H9 (cell line): ENCODE data around the gene THBS1. TPM values are rescaled to one million over a fixed set of nuclear protein-coding genes. Genes with fewer than 3 reads are reported as not detected.

Experiments used
- DNase-seq: peaks from one replicate; pipeline ENCODE4 v3.0.0-alpha.2; 2017
- H2AFZ ChIP-seq: one replicate; pipeline ENCODE4 v1.6.1; 2013; ENCODE audit warnings: mild to moderate bottlenecking, low read length, control low read depth, moderate library complexity
- H2AK5ac ChIP-seq: 2 replicates; pipeline ENCODE4 v1.6.1; 2013; ENCODE audit warnings: low read length, control low read depth, mixed read lengths; ENCODE audit not compliant: insufficient read length
- H2BK120ac ChIP-seq: one replicate; pipeline ENCODE4 v1.6.1; 2013; ENCODE audit warnings: low read depth, mild to moderate bottlenecking, low read length, control low read depth, inconsistent platforms; ENCODE audit not compliant: poor library complexity, severe bottlenecking
- H2BK12ac ChIP-seq: 2 replicates; pipeline ENCODE4 v1.6.1; 2013; ENCODE audit warnings: low read length, control low read depth, mixed read lengths, low read depth; ENCODE audit not compliant: insufficient read length
- H2BK15ac ChIP-seq: 2 replicates; pipeline ENCODE4 v1.6.1; 2013; ENCODE audit warnings: low read depth, low read length, control low read depth
- H2BK20ac ChIP-seq: one replicate; pipeline ENCODE4 v1.6.1; 2013; ENCODE audit warnings: low read depth, mild to moderate bottlenecking, low read length, control low read depth, inconsistent platforms; ENCODE audit not compliant: poor library complexity, severe bottlenecking
- H2BK5ac ChIP-seq: 2 replicates; pipeline ENCODE4 v1.6.1; 2013; ENCODE audit warnings: low read length, control low read depth, mixed read lengths; ENCODE audit not compliant: insufficient read length
- H3K14ac ChIP-seq: 2 replicates; pipeline ENCODE4 v1.6.1; 2013; ENCODE audit warnings: low read length, control low read depth; ENCODE audit not compliant: insufficient read depth
- H3K18ac ChIP-seq: 2 replicates; pipeline ENCODE4 v1.6.1; 2013; ENCODE audit warnings: low read depth, mild to moderate bottlenecking, mixed read lengths, low read length, control low read depth; ENCODE audit not compliant: insufficient read length
- H3K23ac ChIP-seq: 2 replicates; pipeline ENCODE4 v1.6.1; 2013; ENCODE audit warnings: low read length, control low read depth, mixed read lengths, low read depth; ENCODE audit not compliant: insufficient read length
- H3K23me2 ChIP-seq: 2 replicates; pipeline ENCODE4 v1.6.1; 2013; ENCODE audit warnings: low read depth, mild to moderate bottlenecking, mixed read lengths, low read length, control low read depth; ENCODE audit not compliant: insufficient read length, poor library complexity, severe bottlenecking
- H3K27ac ChIP-seq: 2 replicates; pipeline ENCODE4 v1.5.1; 2013; ENCODE audit warnings: low read length, control low read depth, mixed read lengths, low read depth; ENCODE audit not compliant: insufficient read length
- H3K27me3 ChIP-seq: 2 replicates; pipeline ENCODE4 v1.6.1; 2013; ENCODE audit warnings: low read length, control low read depth, inconsistent platforms; ENCODE audit not compliant: insufficient read depth
- H3K4ac ChIP-seq: 2 replicates; pipeline ENCODE4 v1.6.1; 2013; ENCODE audit warnings: low read depth, mild to moderate bottlenecking, control low read depth, inconsistent platforms, low read length, moderate library complexity
- H3K4me1 ChIP-seq: 2 replicates; pipeline ENCODE4 v1.6.1; 2013; ENCODE audit warnings: low read length, control low read depth, inconsistent platforms; ENCODE audit not compliant: insufficient read depth
- H3K4me2 ChIP-seq: 2 replicates; pipeline ENCODE4 v1.6.1; 2013; ENCODE audit warnings: low read length, control low read depth, mixed read lengths; ENCODE audit not compliant: insufficient read length, insufficient read depth
- H3K56ac ChIP-seq: 2 replicates; pipeline ENCODE4 v1.6.1; 2013; ENCODE audit warnings: low read depth, mild to moderate bottlenecking, mixed read lengths, low read length, control low read depth; ENCODE audit not compliant: insufficient read length
- H3K79me1 ChIP-seq: 2 replicates; pipeline ENCODE4 v1.6.1; 2013; ENCODE audit warnings: low read depth, mild to moderate bottlenecking, moderate library complexity, low read length, control low read depth, inconsistent platforms; ENCODE audit not compliant: insufficient read depth, poor library complexity, severe bottlenecking
- H3K79me2 ChIP-seq: 2 replicates; pipeline ENCODE4 v1.6.1; 2013; ENCODE audit warnings: low read length, control low read depth, inconsistent platforms; ENCODE audit not compliant: insufficient read depth
- H3K9ac ChIP-seq: 2 replicates; pipeline ENCODE4 v1.6.1; 2013; ENCODE audit warnings: low read length, control low read depth, mixed read lengths; ENCODE audit not compliant: insufficient read length; ENCODE audit errors: extremely low read depth
- H3K9me3 ChIP-seq: one replicate; pipeline ENCODE4 v1.6.1; 2013; ENCODE audit warnings: low read depth, low read length, inconsistent platforms; ENCODE audit not compliant: control insufficient read depth
- H3T11ph ChIP-seq: one replicate; pipeline ENCODE4 v1.6.1; 2013; ENCODE audit warnings: mild to moderate bottlenecking, low read length, control low read depth, inconsistent platforms
- H4K20me1 ChIP-seq: one replicate; pipeline ENCODE4 v1.6.1; 2013; ENCODE audit not compliant: control insufficient read depth, insufficient read length, insufficient read depth
- H4K5ac ChIP-seq: 2 replicates; pipeline ENCODE4 v1.6.1; 2013; ENCODE audit warnings: low read depth, mild to moderate bottlenecking, mixed read lengths, low read length, control low read depth; ENCODE audit not compliant: insufficient read length
- H4K8ac ChIP-seq: replicated peaks from 2 replicates; pipeline ENCODE4 v1.6.1; 2013; ENCODE audit warnings: low read length, control low read depth, mixed read lengths, low read depth; ENCODE audit not compliant: insufficient read length
- H4K91ac ChIP-seq: 2 replicates; pipeline ENCODE4 v1.6.1; 2013; ENCODE audit warnings: low read depth, mild to moderate bottlenecking, moderate library complexity, mixed read lengths, low read length, control low read depth; ENCODE audit not compliant: insufficient read length
- H3K27ac Mint-ChIP-seq, 3 experiments: 2 replicates in 2 of 3; 3 replicates in 1 of 3; pipeline ENCODE4 v1.8.0; 2020 to 2021; ENCODE audit warnings: mixed read lengths in 3 of 3, mild to moderate bottlenecking in 1 of 3, moderate library complexity in 1 of 3
- H3K27me3 Mint-ChIP-seq: 2 replicates; pipeline ENCODE4 v1.8.0; 2021; ENCODE audit warnings: low read depth, mild to moderate bottlenecking, moderate library complexity, mixed read lengths
- H3K36me3 Mint-ChIP-seq, 3 experiments: 2 replicates in 2 of 3; 3 replicates in 1 of 3; pipeline ENCODE4 v1.8.0; 2020 to 2021; ENCODE audit warnings: low read depth in 3 of 3, mixed read lengths in 3 of 3; ENCODE audit not compliant: insufficient read depth in 1 of 3
- H3K4me1 Mint-ChIP-seq, 2 experiments: 2 replicates each; pipeline ENCODE4 v1.8.0; 2020; ENCODE audit warnings: mixed read lengths in 2 of 2
- H3K4me3 Mint-ChIP-seq, 2 experiments: 2 replicates in 1 of 2; 3 replicates in 1 of 2; pipeline ENCODE4 v1.8.0; 2020 to 2021; ENCODE audit warnings: mild to moderate bottlenecking in 2 of 2, mixed read lengths in 2 of 2, moderate library complexity in 1 of 2
- H3K9me3 Mint-ChIP-seq, 2 experiments: 2 replicates in 1 of 2; 3 replicates in 1 of 2; pipeline ENCODE4 v1.8.0; 2020; ENCODE audit warnings: mild to moderate bottlenecking in 2 of 2, mixed read lengths in 2 of 2, moderate library complexity in 1 of 2
- CTCF ChIP-seq: fragments of 200-600 bp; sonication (generic); conservative IDR thresholded peaks from 3 replicates; pipeline ENCODE4 v1.8.0; 2021; ENCODE audit warnings: antibody characterized with exemption, mild to moderate bottlenecking
- WGBS: extraction: QIAGEN DNeasy Blood & Tissue Kit; methylation state at CpG from one replicate; pipeline ENCODE4 v1.1.7; 2013; ENCODE audit warnings: missing lambda C conversion rate, low lambda C conversion rate, mixed read lengths; ENCODE audit not compliant: insufficient read length; ENCODE audit errors: extremely low coverage; 5-methylcytosine and 5-hydroxymethylcytosine counted together
- total RNA-seq: library from RNA; stranded (reverse); gene quantifications from 2 replicates; pipeline ENCODE4 v1.2.1, GENCODE V29; 2021

The THBS1 gene
- total RNA-seq, 1 experiment from 2014 or later: 72.1 TPM

GRCh38 chr15:39629371-39629770 lies 48.5 kb downstream of the THBS1 start:
- no peak for TF ChIP-seq CTCF
- Histone ChIP-seq H3K18ac (no peak overlapping the region), H3K79me1 (no peaks in the 10 kb centered on the region), H2BK5ac (no peak overlapping the region), H3K23ac (no peak overlapping the region), H4K8ac (no peak overlapping the region), H2BK120ac (no peak overlapping the region), H4K91ac (no peak overlapping the region), H3K9ac (no peak overlapping the region), H2BK20ac (no peak overlapping the region), H2AFZ (no peak overlapping the region), H3K56ac (no peak overlapping the region), H4K5ac (no peak overlapping the region), H2AK5ac (no peak overlapping the region), H4K20me1 (peaks cover 2% of the 10 kb centered on the region), H2BK12ac (no peak overlapping the region), H3T11ph (no peak overlapping the region), H3K23me2 (no peaks in the 10 kb centered on the region), H3K4me1 (no peaks in the 10 kb centered on the region), H3K14ac (no peak overlapping the region), H3K9me3 (no peaks in the 10 kb centered on the region), H3K4me2 (no peak overlapping the region), H3K27me3 (no peaks in the 10 kb centered on the region), H3K27ac (no peak overlapping the region), H2BK15ac (no peak overlapping the region), H3K4ac (no peak overlapping the region), H3K79me2 (no peaks in the 10 kb centered on the region)
- no peak for DNase-seq
- Mint-ChIP-seq H3K4me3 (no peak overlapping the region; a peak in 1 of 5 replicates), H3K27ac (no peak overlapping the region), H3K36me3 (no peaks in the 10 kb centered on the region), H3K9me3 (peaks cover 2 to 3% of the 10 kb centered on the region in 2 experiments; a peak in 4 of 5 replicates), H3K4me1 (peaks cover 3 to 4% of the 10 kb centered on the region in 2 experiments; a peak in 2 of 4 replicates), H3K27me3 (no peaks in the 10 kb centered on the region; the same call in 1 of the 2 replicates)
- no CpG with 5 or more reads among the region's 5 CpGs for WGBS
